GM18526 (cell line): ENCODE data around the gene FAM229A.

Experiments used
- POLR2A ChIP-seq: IDR thresholded peaks from 3 replicates; pipeline ENCODE4 v1.6.1; 2011; ENCODE audit not compliant: insufficient read length; ENCODE audit errors: extremely low read depth

FAM229A gene

DNA sequence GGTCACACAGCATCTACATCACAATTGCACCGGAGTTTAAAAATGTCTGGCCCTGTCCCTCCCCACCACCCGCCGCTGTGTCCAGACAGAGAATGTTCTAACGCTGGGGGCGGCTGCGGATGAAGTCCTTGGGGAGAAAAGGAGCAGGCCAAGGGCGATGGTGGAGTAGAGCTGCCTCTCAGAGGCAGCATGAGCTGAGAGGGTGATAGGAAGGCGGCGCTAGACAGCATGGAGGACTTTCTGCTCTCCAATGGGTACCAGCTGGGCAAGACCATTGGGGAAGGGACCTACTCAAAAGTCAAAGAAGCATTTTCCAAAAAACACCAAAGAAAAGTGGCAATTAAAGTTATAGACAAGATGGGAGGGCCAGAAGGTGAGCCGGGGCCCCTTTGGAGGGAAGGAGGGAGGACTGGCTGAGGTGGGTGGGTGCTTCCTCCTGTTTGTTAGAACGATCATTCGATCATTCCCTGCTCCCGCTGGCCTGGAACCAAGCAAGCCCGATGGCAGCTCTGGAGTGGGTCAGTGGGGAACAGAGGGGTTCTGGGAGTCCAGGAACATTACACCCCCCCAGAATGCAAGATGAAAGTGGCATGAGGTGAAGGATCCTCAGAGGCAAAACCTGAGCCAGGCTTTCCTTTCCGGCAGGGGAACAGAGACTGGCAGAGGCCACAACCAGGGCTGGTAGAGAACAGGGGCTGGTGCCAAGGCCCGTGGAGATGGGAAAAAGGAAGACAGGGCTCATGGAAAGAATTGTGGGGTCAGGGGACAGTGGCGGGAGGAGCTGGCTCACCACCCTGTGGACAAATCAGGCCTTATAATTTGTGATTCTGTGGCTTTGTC, at the start of gene FAM229A, which contains the start of gene TSSK3:
Gene FAM229A (minus strand): TSS at position 12 of the 840 bp plus-strand sequence. CDS start 394 bp downstream, outside the sequence.
Gene TSSK3 (plus strand): TSS at position 66 of the 840 bp plus-strand sequence. CDS start 163 bp downstream, at position 229.
- TF ChIP-seq POLR2A = no peak

GRCh38 chr1:32411261-32411660, 49.0 kb upstream of the FAM229A start:
- TF ChIP-seq POLR2A = no peak

DNA sequence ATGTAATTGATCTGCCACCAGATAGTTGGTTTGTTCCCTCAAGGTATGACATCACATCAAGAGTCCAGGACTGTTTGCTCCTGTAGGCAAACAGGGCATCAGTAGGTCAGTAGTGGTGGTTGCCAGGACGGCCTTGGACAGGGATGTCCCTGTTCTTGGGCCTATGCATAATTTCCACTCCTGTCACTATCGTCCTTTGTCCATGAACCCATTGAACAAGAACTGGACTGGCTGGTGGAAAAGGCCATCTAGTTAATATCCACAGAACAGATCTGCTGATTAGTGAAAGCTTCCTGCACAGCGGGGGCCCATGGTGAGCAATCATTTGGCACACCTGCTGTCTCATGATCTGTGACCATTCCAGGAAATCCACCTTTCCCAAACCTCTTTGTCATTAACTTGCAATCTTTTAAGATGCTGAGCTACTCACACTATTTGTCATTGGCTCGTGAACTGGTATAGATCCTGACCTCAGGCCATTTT, 44.4 kb upstream of the FAM229A start:
- TF ChIP-seq POLR2A = no peak

DNA sequence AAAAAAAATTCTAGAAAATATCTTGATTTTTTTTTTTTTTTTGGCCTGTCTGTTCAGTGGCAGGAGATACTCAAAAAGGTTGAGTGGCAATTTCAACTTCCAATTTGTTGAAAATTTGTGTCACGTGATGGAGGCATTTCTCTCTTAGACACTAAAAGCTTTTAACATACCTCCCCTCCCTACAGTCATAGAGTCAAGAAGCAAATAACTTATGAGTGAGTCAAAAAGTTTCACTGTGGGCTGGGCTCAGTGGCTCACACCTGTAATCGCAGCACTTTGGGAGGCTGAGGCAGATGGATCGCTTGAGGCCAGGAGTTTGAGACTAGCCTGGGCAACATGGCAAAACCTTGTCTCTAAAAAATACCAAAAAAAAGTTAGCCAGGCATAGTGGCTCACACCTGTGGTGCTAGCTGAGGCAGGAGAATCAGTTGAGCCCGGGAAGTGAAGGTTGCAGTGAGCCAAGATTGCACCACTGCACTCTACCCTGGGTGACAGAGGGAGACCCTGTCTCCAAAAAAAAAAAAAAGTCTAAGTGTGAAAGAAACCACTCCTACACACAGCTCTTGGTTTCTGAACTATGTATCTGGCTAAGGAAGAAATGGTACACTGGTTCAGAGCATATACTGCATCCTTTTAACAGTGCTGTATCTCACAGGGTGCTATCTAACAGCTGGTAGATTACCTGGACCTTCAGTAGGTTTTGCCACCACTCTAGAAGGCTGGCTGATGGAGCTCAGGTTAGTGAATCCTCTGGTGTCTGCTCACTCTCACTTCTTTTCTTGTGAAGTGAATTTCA, 43.6 kb upstream of the FAM229A start:
- TF ChIP-seq POLR2A = no peak

DNA sequence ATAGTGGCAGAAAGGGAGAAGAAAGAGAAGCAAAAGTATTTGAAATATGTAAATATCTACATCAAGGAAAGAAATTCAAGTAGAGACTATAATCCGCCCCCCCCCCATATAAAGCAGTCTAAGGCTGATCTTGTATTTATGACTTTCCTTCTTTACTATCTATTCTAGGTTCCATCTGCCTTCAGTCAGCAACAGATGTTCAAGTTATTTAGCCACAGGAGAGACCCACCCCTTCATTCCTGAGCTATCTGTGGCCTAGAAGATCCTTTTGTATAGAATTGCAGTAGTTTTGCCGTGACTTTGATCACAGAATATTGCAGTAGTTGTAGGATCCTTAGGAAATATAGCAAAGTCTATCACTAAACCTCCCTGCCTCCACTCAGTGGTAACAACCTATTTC, 42.7 kb upstream of the FAM229A start:
- TF ChIP-seq POLR2A = no peak

DNA sequence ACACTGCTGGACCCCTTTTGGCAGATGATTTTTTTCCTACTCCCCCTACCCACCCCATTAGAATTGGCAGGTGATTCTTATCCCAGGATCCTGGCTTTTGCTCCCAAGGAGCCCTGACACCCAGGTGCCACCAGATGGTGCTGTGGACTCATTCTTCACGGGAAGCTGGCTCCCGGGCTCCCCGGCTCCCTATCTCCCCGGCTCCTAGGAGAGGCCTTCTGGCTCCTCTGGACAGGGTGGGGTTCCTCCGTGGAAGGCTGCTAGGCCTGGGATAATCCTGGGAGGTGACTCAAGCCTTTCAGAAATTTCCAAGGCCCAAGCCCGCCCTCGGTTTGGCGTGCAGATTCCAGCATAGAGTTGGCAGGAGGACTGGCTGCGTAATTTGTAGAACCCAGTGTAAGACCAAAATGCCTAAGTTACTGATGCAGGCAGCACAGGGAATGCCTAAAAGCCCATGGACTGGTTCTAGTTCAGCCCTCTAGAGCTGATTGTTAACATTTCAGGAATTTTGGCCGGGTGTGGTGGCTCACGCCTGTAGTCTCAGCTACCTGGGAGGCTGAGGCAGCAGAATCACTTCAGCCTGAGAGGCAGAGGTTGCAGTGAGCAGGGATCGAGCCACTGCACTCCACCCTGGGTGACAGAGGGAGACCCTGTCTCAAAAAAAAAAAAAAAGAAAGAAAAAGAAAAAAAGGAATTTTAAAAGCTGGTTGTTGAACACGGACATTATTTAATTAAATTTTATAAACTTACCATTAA, 38.8 kb upstream of the FAM229A start:
- no peak for TF ChIP-seq POLR2A

GRCh38 chr1:32399843-32400242, 37.6 kb upstream of the FAM229A start:
- TF ChIP-seq POLR2A = no peak

DNA sequence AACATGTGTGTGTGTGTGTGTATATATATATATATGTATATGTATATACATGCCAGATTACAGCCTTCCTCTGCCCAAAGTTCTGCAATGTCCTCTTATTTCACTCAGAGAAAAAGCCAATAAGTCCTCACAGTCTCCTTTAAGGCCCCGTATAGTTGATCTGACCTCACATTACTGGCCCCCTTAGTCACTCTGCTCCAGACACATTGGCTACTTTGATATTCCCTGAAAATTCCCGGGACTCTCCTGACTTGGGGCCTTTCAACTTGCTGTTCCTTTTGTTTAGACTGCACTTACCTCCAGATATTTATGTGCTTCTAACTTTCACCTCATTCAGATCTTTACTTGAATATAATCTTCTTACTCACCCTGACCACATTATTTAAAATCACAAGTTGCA, 36.1 kb upstream of the FAM229A start:
- no peak for TF ChIP-seq POLR2A

DNA sequence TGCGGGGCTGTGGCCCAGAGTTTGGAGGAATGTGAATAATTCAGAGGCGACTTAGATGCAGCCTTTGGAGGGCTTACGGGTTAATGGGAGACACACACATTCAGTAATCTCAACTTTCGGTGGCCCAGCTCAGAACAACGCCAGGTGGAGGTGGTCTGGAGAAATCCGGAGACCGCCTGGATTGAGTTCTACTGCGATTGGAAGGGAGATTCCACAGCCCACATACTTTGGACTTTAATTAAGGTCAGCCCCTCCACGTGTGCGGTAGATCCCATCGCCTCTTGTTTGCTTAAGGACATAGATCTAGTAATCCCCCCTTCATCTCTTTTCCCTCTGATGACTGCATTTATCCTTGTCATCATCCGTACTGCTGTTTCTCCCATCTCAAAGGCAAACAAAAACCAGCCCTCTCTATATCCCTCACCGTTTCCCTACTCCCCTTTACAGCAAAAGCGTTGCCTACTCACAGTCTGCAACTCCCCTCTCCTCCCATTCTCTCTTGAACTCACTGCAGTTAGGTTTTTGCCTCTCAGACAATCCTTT, 32.7 kb upstream of the FAM229A start:
- no peak for TF ChIP-seq POLR2A

GRCh38 chr1:32394141-32394889, 32.0 kb upstream of the FAM229A start, which contains the start of gene BSDC1:
TSS of gene BSDC1 (minus strand) at chr1:32394441. CDS start at chr1:32394414, 27 bp downstream.
- TF ChIP-seq POLR2A = peak; percentile 78

DNA sequence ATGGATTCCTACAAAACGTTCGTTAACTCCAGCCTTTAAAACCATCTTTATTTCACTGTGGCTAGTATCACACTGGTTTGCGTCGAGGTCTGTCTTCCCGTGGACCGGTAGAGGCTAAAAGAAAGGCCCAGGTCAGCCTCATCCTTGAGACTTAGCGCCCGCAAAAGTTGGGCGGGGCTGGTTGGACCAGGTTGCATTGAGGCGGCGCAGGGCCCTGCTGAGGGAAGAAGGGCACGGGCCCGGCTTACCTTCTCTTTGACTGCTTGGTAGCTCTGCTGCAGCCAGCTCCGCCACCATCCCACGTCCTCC, 31.5 kb upstream of the FAM229A start:
- no peak for TF ChIP-seq POLR2A

DNA sequence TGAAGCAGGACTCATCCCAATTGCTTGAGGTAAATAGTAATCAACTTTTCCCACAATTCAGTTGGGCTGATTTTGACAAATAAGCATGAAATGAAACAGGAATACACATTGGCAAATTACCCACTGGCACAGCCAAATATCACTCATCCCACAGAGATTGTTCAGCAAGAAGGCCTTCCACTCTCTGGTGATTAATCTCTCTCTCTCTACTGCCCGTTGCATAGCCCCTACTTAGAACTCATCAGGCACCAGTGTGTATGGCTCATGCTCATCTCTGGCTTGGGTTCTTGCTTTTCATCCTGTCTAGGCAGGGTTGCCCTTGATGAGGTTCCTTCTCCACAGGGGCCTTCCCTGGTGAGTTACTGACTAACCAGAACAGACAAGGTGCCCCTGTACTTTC, 30.9 kb upstream of the FAM229A start:
- TF ChIP-seq POLR2A = no peak

DNA sequence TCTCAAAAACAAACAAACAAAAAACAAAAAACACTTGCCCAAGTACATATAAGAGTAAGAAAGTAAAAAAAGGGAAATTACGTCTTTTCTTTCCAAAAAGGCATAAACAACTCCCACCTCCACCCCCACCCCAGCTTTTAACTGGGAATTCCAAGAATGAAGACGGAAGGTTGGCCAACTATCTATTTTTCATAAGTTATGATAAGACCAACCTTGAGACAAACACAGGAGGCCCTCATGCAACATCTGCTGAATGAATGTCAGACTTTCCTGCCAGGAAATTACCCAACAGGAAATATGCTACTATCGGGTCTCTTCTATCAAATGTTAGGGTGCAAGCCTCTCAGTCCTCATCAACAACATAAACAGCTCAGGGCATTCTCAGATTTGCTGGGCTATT, 30.0 kb upstream of the FAM229A start:
- no peak for TF ChIP-seq POLR2A
